Measurements from ENCODE around the gene OR2T5.
"Not testable (repeated sequence)": the region's sequence is repeated elsewhere in the genome, so short reads cannot be mapped to it uniquely, and the experiment has no call there.

The OR2T5 gene, protein sequence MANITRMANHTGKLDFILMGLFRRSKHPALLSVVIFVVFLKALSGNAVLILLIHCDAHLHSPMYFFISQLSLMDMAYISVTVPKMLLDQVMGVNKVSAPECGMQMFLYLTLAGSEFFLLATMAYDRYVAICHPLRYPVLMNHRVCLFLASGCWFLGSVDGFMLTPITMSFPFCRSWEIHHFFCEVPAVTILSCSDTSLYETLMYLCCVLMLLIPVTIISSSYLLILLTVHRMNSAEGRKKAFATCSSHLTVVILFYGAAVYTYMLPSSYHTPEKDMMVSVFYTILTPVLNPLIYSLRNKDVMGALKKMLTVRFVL

DNA sequence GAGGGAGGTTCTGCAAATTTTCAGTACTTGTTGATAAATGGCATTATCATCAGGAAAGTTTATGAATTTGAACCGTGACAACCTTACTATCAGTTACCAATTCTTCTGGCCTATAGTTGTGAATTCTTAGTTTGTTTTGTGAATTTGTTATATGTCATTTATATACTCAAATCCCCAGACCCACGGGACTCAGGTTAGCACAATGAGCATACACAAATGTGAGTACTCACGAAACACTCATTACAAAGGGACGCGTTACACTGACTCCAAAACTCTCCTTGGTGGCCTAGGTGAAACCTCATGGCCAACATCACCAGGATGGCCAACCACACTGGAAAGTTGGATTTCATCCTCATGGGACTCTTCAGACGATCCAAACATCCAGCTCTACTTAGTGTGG lies at the start of gene OR2T5:
TSS of gene OR2T5 (plus strand) at position 301 of the 400 bp plus-strand sequence. CDS start at position 301, 0 bp downstream.
- not testable (repeated sequence) for DNase-seq (ENCODE audit: low read depth)

DNA sequence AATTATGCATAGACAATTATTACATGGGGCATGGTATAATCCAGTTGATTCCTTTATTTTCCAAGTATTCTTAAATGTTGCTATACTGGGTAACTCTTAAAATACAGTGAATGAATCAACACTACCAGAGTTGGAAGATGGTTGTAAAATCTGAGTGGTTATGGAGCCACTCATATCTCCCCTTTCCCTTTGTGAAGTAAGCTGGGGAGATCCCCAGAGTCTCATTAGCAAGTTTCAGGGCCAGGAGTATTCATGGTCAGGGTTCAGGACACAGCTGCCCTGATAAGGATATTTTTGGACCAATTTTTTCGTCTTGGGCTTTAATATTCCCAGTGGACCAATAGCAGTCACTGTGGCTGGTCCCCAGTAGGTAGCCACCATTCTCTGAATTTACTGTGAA lies 49.7 kb upstream of the OR2T5 start:
- not testable (repeated sequence) for DNase-seq (ENCODE audit: low read depth)

DNA sequence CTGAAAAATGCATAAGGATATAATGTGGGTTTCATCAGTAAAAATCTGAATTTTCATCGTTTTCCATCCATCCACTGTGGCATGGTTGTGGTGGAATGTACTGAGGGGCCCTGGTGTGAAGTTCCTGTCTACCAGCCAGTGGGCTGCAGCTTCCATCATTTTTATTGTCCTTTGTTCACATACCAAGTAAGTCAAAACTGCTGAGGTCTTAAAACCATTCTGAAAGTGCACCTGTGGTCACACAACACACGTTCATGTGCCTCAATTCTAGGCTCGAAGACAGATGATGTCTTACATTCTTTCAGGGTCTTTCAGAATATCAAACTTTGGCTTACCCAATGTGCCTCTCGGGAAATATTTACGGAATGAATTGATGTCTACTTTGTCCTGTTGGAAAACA lies 49.1 kb upstream of the OR2T5 start:
- not testable (repeated sequence) for DNase-seq (ENCODE audit: low read depth)

DNA sequence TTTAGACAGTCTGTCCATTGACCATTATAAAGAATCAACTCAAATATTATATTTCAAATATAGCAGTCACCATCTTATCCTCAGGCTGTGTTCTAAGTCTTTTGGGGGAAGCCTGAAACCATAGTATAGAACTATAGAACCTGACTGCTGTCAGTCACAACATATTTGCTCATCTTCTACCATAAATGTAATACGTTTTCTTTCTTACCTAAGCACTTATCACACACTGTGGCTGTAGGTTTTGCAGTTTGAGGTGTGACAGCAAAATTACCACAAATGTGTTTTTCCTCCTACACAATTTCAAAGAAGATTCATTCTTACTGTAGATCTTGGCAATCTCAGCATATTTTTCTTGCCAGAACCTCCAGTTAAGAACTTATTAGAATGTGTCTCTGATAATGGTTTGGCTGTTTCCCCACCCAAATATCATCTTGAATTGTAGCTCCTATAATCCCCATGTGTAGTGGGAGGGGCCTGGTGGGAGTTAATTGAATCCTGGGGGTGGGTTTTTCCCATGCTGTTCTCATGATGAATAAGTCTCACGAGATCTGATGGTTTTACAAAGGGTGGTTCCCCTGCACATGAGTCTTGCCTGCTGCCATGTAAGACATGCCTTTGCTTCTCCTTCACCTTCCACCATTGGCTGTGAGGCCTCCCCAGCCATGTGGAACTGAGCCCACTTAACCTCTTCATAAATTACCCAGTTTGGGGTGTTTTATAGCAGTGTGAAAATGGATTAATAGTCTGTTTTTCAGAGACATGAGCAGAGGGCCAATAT lies 45.7 kb upstream of the OR2T5 start:
- not testable (repeated sequence) for DNase-seq (ENCODE audit: low read depth)

DNA sequence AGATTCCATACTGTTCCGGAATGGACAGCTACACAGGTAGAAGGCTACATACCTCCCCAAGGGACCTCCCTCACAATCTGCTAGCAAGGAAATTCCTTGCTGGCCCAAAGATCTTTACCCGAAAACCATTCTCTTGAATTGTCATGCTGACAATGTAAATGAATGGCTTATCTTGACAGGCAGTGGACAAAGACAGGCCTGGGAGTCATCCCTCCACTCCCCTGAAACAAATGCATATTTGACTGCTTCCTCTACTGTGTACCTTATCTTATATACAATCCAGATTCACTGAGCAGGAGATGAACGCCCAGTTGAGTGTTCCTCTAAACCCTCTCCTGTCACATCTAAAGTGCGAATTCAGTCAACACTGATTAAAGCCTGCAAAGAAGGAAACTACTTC lies 43.8 kb upstream of the OR2T5 start:
- not testable (repeated sequence) for DNase-seq (ENCODE audit: low read depth)

DNA sequence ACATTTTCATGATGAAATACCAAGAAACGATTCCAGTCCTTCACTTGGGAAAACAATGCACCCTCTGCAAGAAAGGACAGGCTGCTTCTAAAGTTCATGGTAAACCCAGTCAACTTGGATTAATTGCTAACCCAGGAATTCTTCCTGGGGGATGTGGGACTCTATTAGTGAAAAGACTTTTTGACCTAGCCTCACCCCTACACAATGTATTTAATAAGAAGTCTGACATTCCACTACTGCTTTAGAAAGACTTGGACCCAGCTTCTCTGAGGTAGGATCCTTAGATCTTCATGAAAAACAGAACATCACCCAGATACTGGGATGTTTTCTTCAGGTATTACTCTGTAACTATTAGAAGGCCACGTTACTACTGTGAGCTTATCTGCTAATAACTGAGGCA lies 43.0 kb upstream of the OR2T5 start, which contains the start of gene OR2T2:
TSS of gene OR2T2 (plus strand) at position 239 of the 400 bp plus-strand sequence. CDS start 7,161 bp downstream, outside the sequence.
- DNase-seq (ENCODE audit: low read depth): not testable (repeated sequence)

DNA sequence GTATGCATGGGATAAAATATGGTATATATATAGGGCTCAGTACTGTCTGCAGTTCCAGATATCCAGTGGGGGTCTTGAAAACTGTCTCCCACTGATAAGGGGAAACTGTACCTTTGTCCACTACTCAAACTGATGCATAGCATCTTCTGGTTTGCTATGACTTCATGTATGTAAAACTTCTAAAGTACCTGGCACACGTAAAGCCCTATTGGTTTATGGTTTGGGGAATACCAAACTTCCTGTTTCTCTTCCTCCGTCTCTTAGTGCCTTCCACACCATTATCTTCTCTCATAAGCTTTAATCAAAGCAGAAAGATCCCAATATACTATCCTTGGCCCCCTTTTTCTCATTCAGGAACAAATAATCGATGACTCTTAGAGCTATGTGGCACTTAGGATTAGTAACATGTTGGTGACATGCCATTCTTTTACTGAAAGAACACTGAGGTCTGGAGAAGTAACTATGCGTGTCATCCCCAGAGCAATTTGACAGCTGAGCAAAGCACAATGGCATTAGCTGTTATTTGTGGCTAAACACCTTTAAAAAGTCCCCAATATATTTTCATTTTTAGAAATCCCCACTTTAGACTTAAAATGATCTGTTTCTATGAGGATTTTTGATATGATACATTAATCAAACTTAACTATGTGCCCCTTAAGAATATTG lies 39.8 kb upstream of the OR2T5 start:
- not testable (repeated sequence) for DNase-seq (ENCODE audit: low read depth)

DNA sequence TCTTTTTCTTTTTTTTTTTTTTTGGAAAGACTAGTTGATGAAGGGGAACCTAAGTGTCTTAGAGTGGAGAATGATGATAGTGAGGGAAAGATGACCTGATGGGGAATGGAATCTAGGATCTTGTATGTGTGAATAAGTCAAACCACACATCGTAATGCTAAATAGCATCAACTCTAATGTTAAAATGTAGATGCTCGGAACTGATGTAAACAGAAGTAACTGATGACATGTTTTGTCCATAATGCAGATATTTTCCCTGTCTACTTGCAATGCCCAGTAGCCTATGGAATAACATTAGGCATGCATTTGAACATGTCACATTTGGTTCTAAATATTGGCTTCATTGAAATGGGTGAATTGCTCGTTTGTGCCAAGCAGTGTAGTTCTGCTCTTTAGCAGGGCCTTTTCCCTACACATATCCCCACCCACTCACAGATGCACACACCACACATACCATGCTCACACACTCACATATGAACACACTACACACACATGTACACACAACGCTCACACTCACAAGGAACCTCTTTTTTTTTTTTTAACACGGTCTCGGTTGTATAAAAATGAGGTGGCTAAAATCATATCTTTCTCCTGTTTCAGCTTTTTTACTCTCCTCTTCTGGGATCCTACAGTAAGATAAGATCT lies 38.4 kb upstream of the OR2T5 start:
- DNase-seq (ENCODE audit: low read depth): not testable (repeated sequence)

DNA sequence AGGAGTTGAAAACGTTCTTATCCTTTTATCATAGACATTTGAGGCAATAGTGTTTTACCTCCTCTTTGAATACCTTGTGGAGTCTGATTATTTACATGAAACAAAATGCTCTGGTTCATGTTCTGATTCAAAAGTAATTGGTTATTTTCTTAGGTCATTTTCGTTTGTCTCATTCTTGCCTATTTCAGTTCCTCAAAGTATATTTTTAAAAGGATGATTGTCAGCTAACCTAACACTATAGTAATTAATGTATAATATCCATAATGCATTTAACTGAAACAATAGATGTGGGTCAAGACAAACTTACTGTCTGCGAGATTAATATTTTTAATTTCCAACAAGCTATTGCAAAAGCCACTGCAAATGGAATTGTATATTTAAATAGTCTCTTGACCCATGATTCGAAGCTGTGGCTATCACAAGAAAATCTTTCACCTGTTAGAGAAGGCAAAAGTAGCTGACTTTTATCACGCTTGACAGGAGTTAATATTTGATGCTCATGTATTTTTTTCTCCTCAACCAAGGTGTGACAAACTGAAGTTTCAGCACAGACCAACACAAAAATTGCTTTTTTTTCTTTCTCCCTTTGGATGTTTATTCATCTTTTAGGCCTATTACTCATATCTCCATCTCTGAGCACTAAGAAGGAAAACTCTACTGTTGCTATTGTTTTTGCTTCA lies 37.8 kb upstream of the OR2T5 start:
- DNase-seq (ENCODE audit: low read depth): not testable (repeated sequence)

DNA sequence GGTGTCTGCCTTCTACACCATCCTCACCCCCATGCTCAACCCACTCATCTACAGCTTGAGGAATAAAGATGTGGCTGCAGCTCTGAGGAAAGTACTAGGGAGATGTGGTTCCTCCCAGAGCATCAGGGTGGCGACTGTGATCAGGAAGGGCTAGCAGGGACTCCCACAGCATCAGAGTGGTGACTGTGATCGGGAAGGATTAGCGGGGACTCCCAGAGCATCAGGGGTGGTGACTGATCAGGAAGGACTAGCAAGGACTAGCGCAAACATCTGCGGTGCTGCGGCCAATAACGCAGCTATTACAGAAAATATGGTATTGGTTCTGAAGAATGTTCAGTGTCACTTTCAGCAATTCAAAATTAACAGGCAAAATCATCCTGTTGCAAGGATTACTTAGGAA lies 34.8 kb upstream of the OR2T5 start:
- DNase-seq (ENCODE audit: low read depth): not testable (repeated sequence)

DNA sequence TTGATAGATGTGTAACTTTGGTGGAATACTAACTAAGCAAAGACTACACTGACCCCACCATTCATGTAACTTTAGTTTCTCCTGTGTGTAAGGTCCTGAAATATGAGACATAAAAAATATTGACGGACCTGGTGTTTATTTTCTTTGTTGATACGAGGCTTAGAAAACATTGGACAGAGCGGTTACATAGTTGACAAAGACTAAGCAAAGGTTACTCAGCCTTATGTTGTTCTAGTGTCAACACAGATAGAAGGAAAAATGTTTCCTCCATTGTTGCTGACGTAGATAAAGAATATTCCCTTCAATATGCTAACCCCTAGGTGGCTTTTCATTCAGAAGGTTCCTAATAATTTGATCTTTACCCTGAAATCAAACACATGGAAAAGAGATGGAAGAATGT lies 33.3 kb upstream of the OR2T5 start:
- not testable (repeated sequence) for DNase-seq (ENCODE audit: low read depth)

DNA sequence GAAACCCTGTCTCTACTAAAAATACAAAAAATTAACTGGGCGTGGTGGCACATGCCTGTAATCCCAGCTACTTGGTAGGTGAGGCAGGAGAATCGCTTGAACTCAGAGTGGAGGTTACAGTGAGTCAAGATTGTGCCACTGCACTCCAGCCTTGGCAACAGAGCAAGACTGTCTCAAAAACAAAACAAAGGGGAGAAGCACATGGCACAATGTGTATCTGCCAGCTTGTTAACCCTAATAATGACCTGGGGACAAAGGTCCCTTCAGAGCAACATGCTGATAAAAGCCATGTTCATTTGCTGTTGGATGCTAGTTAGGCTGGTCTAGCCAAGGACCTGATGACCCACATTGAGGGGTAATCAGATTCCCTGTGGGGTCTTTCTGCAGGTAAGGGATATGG lies 31.8 kb upstream of the OR2T5 start:
- DNase-seq (ENCODE audit: low read depth): not testable (repeated sequence)

DNA sequence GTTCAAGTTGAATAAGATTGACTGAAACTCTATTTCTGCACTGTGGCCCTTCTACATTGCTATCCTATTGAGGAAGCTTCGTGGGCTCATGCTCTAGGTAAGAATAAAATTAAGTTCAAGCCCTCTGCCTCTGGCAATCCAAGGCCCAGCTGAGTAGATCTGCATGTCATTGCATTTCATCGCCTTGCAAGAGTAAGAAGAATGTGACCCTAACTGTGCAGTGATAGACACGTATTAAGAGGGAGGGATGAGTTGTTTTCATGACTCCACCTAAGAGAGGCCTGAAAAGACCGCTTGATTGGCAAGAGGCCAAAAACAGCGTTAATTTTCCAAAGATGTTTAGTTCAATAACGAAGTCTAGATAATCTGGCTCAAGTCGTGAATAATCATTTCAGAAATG lies 29.3 kb upstream of the OR2T5 start:
- DNase-seq (ENCODE audit: low read depth): not testable (repeated sequence)

DNA sequence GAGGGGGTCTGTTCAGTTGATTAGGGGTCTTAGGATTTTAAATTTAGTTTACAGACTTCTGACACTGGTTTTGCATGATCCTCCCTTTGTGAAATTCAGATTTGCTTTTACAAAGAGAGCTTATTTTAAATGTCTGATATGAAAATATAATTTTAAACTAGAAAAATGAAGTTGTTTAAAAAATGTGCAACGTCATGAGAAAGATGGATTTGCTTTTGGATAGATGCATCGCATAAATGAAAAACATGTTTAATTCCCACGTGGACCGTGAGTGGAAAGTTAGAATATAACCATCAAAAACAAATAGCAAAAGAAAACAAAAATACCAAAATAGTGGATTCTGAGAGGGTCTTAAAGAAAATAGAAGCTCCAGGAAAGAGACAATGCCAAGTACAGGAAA lies 17.2 kb upstream of the OR2T5 start:
- no peak for DNase-seq (ENCODE audit: low read depth)

DNA sequence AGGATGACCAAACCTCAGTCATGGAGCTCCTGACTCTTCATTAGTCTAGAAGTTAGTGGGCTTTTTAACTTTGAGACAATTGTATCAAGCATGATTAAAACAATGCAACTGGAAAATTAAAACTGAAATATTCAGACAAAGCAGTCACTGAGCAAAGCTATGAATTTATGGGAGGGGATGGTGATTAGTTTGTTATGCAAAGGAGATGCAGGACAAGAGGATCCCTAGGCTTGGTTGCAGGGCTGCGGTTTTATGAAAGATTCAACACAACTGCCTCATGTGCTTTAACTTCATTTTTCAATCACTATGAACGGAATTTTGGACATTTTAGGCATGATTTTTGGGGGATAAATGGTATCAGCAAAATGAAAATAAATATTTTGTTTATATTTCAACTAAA lies 16.3 kb upstream of the OR2T5 start:
- DNase-seq (ENCODE audit: low read depth): not testable (repeated sequence)

DNA sequence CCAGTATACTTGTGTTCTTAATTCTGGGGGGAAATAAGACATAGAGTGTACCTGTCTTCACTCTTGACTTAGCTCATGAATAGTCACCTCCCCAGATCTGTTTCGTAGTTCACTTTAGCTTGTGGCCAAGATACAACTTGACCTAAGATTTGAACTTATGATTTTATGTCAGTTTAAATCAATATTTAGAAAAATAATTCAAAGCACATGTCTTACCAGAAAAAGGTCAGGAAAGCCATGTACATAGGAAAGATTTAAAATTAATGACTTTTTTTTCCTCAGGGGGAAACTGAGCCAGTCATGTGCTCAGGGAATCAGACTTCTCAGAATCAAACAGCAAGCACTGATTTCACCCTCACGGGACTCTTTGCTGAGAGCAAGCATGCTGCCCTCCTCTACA lies 15.3 kb upstream of the OR2T5 start, which contains the start of gene OR2T3:
TSS of gene OR2T3 (plus strand) at position 301 of the 400 bp plus-strand sequence. CDS start at position 301, 0 bp downstream.
- DNase-seq (ENCODE audit: low read depth): not testable (repeated sequence)

DNA sequence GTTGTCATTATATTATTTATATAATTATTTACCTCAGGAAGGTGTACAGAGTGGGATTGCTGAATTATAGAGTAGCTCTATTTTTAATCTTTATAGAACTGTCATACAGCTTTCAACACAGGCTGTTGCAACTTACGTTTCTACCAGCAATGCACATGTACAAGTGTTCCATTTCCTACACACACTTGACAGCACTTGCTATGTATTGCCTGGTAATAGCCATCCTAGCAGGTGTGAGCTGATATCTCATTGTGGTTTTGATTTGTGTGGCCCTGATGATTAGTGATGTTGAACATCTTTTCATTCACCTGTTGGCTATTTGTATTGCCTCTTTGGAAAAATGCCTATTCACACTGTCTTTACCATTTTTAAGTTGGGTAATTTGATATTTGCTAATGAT lies 12.7 kb upstream of the OR2T5 start:
- not testable (repeated sequence) for DNase-seq (ENCODE audit: low read depth)

DNA sequence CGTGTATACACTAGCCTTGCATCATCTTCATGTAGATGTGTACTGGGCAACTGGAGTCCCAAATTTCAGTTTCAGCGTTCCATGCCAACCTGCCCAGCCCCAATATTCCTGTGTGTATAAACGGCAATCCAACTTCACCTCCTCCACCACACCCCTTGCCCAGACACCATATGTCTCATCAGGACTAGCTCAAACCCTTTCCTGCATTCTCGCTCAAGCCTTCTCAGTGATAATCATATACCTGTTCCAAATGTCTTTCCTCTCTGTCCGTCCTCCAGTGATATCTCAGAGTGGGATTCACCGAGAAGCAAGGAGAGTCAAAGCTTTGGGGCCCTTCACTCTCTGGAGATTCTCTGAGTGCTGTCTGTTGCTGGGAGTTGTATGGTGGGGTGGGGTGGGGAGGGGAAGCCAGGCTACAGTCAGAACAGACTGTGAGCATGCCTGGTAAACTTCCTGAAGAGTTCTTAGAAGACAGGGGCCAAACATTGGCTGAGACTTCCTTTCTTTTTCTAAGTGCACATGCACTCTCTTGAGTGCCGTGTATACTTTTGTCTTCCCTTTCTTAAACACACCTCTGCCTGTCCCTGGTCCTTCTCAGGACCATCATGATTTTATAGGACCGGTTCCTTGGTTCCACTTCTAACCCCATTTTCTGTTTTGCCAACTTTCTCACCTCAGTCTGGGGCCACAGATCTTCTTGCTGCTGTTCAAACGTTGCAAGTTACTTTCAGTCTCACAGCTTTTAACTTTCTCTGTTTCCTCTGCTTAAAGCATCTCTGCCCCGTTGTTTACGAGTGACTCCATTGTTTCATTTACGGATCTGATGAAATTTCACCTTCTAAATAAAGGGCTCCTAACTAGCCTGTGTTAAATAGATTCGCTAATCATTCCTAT lies 6.5 kb upstream of the OR2T5 start:
- not testable (repeated sequence) for DNase-seq (ENCODE audit: low read depth)

DNA sequence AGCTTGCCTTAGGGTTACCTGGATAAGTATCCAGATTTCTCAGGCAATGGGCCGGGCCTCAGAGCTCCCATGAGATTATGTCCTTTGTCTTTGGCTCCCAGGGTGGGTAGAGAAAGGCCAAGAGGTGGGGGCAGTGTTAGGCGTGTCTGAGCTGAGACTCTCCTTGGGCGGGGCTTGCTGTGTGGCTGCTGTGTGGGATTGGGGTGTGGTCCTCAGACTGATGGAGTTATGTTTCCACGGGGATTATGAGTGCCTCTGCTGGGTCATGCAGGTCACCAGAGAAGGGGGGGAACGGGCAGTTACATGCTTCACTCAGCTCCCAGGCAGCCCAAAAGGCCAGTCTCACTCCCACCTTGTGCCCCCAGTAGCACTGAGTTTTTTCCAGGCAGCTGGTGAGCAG lies 8.3 kb downstream of the OR2T5 start:
- DNase-seq (ENCODE audit: low read depth): not testable (repeated sequence)

Measured in EH (cell line).